Kidney glomerular epithelial cell (primary cell): ENCODE data around the gene SYT13.
A peak's percentile ranks its signal among the peaks of the same experiment; 100 is the strongest.

ENCODE experiments used
- DNase-seq: peaks from one replicate; lab custom pipeline; 2025; lab: John Stamatoyannopoulos, UW

The SYT13 gene

DNA sequence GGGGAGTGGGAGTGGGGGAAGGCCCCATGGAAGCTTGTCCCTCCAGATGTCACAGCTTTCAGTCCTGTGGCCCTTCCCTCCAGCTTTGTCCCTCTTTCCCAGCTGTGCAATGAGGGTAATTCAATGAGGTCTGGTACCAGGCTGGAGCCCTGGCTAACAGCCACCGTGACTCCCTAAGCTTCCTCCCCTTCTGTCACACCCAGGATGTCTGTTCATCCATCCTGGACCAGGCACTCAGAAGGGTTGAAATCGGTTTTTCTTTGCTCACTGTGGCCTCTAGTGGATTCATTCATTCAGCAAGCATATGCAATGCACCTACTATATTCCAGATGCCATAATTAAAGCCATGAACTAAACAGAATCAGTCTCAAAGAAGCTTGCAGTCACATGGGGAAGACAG, 38.7 kb downstream of the SYT13 start:
- DNase-seq, result no peak

DNA sequence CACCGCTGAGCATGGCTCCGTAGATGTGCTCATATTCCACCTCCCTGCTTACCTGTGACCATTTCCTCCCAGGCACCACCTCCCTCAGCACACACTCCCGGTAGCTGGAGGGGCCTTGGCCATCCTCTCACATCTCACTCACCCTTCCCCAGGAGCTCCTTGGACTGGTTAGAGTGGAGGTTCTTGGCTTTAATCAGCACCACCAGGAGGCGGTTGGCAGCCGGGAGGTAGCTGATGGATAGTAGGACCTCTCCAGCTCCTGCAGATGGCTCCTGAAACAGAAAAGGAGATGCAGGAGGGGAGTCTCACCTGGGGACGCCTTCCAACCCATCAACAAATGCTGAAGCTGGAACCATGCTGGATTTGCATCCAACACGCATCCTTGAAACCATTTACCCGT, 39.9 kb downstream of the SYT13 start:
- no peak for DNase-seq

DNA sequence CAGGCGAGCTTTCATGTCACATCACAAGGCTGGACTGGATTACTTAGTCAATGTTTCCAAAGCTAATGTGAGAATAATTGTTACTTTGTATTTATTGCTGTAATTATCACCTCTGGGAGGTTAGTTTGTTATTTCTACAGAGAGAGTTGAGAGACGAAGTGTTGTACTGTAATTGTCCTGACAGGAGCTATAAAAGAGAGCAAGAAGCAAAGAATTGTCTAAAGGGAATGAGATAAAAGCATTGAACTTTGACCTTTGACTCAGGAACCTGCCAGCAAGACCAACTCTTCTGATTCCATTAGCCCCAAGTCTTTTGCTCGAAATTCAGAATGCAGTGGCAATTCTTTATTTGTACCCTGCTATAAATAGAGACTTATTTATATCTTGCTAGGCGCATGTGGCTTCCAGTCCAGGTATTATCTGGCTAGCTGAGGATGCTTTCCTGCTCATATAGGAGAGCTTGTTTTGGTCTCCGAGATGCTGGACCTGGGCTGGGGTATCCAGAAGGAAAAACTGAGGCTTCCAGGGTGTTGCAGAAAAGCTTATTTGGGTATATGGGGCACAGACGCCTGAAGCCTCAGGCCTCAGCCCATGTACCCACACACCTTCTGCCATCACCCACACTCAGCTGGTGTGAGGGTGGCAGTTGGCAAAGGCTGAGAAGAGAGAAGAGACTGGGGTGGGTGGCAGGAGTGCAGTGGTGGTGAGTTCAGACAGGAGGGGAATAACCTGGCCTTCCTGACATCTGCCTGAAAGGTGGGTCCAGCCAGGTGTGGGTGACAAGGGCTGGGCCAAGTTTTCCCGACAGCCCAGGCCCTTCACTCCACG, 40.7 kb downstream of the SYT13 start:
- DNase-seq, result no peak

DNA sequence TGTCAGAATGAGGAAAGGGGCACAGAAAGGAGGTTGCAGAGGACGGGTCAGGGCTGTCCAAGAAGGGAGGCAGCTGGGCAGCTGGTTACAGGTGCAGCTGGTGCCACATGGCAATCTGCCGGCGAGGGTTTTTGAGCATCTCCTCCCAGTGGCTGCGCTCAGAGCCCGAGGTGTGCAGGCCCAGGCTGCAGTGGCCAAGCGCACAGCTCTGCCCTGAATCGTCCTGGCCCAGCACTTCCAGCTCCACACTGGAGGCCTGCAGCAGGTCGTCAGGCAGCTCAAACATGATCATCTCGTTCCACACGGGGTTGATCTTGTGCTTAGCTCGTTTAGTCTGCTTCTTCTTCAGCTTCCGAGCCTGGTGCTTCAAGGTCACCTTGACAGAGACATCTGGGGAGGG, 42.2 kb downstream of the SYT13 start:
- DNase-seq, result no peak

DNA sequence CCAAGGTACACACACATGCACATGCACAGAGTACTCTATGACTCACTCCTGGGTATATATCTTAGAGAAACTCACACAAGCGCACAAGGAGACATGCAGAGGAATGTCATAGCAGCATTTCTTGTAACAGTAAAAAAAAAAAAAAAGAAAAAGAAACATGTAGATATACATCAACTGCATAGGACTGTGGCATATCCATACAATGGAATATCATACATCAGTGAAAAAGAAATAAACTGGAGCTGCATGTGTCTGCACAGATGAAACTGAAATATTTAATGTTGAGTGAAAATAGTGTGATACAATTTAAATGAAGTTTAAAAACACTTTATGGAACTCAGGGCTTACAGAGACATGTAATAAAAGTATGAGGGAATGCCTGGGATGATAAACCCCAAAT, 46.4 kb downstream of the SYT13 start:
- DNase-seq, result no peak

DNA sequence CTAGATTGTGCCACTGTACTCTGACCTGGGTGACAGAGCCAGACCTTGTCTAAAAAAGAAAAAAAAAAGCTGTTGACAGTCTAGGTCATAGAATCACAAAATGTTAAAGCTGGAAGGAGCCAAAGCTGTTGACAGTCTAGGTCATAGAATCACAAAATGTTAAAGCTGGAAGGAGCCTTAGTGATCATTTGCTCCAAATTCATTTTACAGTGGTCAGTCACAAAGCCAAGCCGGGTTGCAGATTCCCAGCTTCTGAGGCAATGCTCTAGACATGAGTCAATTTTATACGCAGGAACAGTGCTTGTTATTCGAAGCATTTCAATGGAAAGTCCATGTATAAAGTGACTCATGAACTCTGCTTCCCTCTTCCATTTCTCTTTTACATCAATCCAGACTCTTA, 47.4 kb downstream of the SYT13 start:
- DNase-seq, result peak; percentile 55

DNA sequence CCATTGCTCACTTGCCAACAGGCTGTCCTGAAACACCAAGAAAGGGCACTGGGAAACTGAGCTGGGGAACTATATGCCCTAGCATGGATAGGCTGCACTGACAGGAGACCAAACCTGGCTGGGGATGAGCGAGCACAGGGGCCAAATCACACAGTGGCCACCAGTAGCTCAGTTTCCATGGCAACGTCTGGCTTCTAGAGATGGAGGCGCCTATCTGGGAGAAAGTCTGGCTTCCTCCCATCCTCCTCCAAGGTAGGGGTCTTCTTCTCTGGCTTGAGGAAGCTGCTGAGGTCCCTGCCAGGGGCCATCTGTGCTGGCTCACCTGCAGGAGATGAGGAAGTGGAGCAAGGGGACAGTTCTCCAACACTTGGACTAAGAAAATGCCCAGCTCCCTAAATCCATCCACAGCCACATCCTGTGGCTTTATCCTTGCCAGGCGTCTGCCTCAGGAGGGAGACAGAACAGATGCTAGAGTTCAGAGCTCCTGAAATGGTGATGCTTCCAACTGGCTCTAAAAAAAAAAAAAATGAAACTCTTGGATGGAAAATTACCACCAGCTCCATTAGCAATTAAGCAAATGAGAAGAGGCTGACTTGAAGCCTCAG, 48.3 kb downstream of the SYT13 start:
- DNase-seq, result no peak

DNA sequence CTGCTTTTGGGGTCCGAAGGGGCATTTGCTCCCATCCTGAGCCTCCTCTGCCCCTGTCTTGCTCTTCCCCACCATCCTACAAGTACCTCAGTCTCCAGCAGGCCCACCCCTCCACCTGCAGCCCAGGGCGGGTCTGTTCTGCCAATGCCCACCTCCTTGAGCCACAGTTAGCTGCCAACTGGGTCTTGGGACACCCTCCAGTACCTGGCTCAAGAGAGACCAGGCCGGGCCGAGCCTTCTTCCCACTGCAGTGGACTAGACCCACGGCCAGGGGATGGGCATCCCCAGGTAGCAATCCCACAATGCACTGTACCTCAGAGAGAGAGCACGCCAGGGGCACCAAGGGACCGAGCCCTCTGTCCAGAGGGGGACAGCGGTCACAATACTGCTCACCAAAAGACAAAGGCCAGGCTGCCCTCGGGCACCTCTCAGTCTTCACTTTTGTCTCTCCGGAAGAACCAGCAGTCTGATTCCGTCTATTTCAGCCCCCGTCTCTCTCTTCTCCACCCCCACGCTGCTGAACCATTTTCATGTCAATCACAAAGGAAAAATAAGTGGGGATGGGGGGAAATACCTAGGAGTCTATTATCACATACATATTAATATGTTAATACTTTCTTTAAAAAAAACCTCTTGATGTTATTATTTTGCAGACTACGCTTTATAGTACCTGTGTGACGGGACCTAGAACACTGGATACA, 51.7 kb downstream of the SYT13 start:
- no peak for DNase-seq

DNA sequence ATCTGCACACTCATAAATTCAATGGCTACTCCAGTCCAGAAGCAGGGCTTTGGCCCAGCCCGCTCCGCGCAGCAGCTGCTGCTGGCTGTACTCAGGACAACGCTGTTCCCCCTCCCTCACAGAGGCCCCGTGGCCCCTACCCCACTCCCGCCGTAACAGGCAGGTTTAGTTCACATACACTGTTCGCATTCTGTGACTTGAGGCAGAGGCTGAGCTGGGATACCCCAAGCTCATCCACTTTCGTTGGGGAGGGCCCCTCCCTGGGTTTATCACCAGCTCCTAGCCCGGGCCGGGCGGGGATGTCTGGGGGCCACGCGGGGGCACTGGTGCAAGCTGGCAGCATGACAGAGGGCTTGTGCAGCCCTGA, 52.4 kb downstream of the SYT13 start:
- no peak for DNase-seq

DNA sequence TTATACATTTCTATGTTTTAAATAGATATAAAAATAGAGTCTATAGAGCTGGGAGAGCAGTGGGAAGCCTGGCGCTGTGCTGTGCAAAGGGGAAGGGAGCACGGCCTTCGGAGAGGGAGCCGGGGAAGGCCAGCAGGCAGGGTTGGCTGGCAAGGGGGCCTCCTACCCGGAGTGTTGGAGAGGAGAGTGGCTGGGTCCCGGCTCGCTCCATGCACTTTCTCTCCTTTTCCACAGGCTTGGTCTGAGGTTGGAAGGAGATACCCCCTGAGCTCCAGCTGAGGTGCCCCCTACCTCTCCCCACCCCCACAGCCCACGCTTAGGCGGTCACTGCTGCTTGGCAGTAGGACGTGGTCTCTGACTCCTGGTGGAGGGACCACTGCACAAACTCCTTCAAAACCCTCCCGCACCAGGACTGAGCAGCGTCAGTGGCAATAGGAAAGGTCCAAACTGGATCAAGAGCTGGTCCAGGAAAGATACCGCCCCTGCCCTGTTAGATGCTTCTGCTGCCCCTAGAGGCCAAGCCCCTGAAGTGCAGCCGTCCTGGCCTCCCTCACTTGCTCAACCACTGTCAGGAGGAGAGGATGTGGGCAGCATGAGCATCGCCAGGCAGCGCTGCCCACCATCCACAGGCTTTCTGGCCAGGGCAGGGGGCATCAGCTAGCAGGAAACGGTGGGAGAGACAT, 52.9 kb downstream of the SYT13 start:
- peak; percentile 4 for DNase-seq

DNA sequence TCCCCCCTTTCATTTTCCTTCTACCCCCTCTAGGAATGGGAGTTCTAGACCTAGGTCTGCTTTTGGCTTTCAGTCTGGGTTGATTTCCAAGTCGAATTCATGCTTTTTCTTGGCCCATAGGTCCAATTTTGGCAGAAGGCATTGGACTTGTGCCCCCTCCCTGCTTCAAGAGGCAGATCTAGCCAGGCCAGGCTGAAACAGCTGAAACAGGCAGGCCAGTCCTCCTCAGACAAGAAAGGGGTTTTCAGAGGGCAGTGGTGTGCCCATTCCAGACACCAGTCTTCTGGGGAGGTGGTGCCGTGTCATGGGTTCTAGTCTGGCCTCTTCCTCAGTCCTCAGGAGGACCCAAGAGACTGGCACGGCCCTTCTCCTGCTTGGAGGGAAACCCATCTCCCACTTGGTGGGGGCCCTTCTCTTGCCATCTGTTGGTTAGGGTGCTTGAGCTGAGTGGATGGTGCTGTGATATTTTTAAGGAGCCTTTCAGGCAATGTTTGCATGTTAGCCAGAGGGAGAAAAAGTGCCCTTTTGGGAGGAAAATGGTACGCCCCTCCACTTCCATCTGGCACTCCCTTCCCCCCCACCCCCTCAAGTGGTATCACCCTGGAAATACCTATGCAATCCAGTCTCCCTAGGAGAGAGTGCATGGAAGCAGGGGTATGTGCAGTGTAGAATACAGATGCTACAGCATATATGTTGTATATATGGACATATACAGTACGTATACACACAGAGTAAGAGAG, 53.6 kb downstream of the SYT13 start:
- no peak for DNase-seq

DNA sequence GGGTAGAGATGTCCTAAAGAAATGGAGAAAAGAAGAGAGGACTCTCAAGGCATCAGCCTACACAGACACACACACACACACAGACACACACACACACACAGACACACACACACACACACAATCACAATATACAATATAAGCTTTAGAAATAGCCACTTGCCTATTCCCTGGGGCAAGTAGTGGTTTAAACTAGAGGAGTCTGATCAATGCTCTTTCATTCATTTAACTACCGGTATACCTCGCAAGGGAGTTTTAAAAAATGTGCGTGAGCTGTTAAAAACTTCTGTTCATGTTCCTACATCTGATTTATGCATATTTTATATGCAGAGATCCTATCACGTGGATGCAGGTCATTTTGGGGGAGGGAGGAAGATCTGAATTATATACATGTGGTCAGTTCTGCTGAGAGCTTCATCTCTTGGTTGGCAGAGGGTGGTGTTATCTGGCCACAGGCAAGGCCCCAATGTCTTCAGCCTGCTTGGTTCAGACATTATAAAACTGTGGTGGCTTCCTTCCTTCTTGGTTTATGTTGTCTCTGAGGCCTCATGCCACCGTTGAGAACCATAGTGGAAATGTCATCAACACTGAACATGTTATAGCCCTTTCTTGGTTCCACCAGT, 56.6 kb downstream of the SYT13 start:
- no peak for DNase-seq

DNA sequence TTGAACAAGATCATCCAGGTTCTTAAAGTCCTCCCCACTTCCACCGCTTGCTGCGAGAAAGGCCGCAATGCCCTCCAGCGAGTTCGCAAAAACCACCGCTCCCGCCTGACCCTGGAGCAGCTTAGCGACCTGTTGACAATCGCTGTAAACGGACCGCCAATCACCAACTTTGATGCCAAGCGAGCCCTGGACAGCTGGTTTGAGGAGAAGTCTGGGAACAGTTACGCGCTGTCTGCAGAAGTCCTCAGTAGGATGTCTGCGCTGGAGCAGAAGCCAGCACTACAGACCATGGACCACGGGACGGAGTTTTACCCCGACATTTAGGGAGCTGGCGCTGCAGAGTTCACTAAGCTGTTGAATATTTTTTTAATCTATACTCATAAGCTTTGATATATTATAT, 58.3 kb downstream of the SYT13 start:
- DNase-seq, result no peak

DNA sequence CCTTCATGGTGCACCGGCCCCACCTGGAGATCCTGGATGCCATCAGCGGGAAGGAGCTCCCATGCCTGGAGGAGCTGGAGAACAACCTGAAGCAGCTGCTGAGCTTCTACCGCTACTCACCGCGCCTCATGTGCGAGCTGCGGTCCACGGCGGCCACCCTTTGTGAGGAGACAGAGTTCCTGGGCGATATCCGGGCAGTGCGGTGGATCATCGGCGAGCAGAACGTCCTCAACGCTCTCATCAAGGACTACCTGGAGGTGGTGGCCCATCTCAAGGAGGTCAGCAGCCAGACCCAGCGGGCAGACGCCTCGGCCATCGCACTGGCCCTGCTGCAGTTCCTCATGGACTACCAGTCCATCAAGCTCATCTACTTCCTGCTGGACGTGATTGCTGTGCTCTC, 59.2 kb downstream of the SYT13 start:
- no peak for DNase-seq

DNA sequence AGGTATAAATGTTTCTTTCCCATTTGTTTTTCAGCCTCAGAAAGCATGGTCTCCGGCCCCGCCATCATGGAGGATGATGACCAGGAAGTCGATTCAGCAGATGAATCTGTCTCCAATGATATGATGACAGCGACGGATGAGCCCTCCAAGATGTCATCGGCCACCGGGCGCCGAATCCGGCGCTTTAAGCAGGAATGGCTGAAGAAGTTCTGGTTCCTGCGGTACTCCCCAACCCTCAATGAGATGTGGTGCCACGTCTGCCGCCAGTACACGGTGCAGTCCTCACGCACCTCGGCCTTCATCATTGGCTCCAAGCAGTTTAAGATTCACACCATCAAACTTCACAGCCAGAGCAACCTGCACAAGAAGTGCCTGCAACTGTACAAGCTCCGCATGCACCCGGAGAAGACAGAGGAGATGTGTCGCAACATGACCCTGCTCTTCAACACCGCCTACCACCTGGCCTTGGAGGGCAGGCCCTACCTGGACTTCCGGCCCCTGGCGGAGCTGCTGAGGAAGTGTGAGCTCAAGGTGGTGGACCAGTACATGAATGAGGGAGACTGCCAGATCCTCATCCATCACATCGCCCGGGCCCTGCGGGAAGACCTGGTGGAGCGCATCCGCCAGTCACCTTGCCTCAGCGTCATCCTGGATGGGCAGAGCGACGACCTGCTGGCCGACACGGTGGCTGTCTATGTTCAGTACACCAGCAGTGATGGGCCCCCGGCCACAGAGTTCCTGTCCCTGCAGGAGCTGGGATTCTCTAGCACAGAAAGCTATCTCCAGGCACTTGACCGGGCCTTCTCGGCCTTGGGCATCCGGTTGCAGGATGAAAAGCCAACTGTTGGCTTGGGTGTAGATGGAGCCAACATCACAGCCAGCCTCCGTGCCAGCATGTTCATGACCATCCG, 59.9 kb downstream of the SYT13 start:
- DNase-seq, result no peak

DNA sequence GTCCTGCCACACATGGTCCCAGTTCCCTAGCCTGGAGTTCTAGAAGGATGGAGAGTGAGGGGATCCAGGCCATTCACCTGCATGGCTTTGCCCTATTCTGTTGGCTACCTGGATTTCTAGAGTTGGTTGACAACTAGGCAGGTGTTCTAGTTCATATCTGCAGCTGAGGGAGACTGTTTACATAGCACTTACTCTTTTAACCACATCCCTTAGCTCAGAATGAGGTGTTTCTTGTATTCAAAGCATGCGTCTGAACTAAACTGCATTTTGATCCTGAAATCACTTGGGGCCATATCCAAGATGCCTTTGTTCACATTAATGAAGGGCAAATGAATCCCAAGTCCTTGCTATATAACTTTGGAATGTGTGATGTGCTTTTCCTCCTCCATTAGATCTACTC, 60.9 kb downstream of the SYT13 start:
- DNase-seq, result no peak

DNA sequence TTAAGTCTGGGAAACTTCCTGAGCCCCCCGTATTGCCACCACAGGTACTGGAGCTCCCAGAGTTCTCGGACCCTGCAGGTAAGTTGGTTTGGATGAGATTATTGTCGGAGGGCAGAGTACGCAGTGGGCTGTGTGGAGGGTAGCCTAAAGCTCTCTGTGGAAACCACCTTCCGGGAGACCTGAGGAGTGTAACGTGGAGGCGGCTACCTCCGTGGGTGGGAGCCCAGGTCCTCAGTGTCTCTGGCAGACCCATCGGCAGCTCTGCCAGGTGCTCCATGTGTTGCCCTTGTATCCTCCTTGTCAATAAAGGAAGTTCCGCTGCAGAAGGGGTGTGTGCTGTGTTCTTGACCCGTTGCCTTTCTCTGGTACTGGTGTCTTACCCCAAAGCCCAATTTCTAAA, 61.4 kb downstream of the SYT13 start:
- no peak for DNase-seq

DNA sequence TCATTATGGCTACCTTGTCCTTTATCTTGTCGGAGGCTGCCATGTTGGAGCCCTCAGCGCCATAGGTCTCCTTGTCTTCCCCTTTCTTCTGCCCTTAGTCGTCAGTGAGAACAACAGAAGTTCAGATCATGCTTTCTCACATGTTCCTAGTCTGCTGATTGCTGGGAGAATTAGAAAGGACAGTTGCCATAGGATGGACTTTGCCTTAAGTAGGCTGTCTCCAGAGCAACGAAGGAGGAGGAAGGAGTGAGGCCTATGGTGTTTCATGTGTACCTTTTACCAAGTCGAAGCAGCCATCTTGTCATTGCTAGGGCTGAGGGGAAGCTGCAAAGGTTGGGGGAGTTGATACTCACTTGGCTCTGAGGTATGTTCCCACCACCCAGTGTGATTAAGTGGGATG, 62.6 kb downstream of the SYT13 start:
- no peak for DNase-seq

DNA sequence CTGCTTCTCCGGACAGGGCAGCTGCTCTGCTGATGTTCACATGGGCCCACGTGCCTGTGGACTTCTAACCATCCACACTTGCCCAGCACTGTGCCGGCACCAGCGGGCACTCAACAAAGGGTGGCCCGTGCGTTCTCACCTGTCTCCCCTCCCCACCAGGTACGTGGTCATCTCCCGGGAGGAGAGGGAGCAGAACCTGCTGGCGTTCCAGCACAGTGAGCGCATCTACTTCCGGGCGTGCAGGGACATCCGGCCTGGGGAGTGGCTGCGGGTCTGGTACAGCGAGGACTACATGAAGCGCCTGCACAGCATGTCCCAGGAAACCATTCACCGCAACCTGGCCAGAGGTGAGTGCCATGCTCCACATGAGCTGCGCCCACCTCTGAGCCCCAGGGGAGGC, 66.7 kb downstream of the SYT13 start:
- DNase-seq, result no peak

DNA sequence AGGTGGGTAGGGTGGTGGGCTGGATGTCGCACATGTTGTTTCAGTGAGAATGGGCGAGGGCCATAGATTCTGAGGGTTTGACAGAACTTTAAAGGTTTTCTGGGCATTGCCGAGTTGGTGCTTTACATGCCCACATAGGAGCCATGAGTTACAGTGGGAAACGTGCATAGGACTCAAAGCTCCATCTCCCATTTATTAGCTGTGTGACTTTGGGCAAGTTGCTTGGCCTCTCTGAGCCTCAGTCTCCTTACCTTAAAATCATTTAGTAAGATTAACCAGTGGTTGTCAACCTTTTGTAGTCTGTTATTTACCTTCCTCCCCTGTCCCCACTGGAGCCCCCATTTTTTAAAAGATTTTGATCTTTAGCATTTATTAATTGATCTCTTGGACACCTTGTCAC, 67.4 kb downstream of the SYT13 start:
- no peak for DNase-seq

DNA sequence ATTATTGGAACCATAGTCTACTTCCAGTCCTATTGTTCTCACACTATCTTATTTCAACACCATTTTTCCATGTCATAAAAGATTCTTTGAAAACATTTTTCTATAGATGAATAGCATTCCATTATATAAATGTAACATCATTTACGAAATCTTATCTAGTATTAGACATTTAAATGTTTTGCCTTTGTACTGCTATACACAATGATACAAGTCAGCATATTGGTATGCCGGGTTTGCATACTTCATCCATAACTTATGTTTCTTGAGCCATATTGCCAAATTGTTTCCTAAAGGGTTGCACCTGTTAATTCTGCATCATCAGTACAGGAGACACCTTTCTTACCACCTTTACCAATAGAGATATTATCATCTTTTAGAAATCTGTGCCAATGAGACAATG, 68.2 kb downstream of the SYT13 start:
- DNase-seq, result no peak
